Left lung (tissue), 10 donors: ENCODE results near the gene TNNT2. TPM values are rescaled to one million over a fixed set of nuclear protein-coding genes. Genes with fewer than 3 reads are reported as not detected.

Experiments used
- ATAC-seq: fragments of 200-7000 bp; cut with Tn5 transposase; one replicate; pipeline ENCODE4 v1.9.1; 2020; ENCODE audit warnings: moderate library complexity
- DNase-seq, 4 donors: peaks; one replicate each; pipeline ENCODE4 v3.0.0-alpha.2; 2013 to 2020
- H3K27ac ChIP-seq, 2 donors: fragments of 200-600 bp; sonication (generic) in 1 of 2; one replicate each; pipeline versions ENCODE4 v1.5.0 to v1.8.0; 2020 to 2021
- H3K27me3 ChIP-seq, 2 donors: fragments of 200-600 bp; sonication (generic) in 1 of 2; one replicate each; pipeline versions ENCODE4 v1.5.0 to v1.8.0; 2020 to 2021
- H3K36me3 ChIP-seq, 2 donors: fragments of 200-600 bp; sonication (generic) in 1 of 2; one replicate each; pipeline versions ENCODE4 v1.5.0 to v1.8.0; 2020 to 2021
- H3K4me1 ChIP-seq, 2 donors: fragments of 200-600 bp; one replicate each; pipeline ENCODE4 v1.8.0; 2021
- H3K4me3 ChIP-seq, 2 donors: fragments of 200-600 bp; sonication (generic) in 1 of 2; one replicate each; pipeline versions ENCODE4 v1.5.0 to v1.8.0; 2020 to 2021; ENCODE audit warnings: mild to moderate bottlenecking in 1 of 2
- H3K9me3 ChIP-seq, 2 donors: fragments of 200-600 bp; sonication (generic) in 1 of 2; one replicate each; pipeline versions ENCODE4 v1.5.0 to v1.8.0; 2020 to 2021
- CTCF ChIP-seq, 2 donors: fragments of 200-600 bp; sonication (generic) in 1 of 2; IDR thresholded peaks; one replicate each; pipeline versions ENCODE4 v1.5.0 to v1.8.0; 2021; ENCODE audit warnings: antibody characterized with exemption in 2 of 2
- intact Hi-C, 2 donors: fragments of 100-400 bp; cut with DNase I; formaldehyde crosslinking; loops; one replicate each; pipeline versions ENCODE4 v1.11.2 to v1.14.2; 2022
- polyA plus RNA-seq, 6 donors: library from polyadenylated mRNA; unstranded; fragments of 120-200 nt; gene quantifications; one replicate each; pipeline ENCODE4 v1.2.1, GENCODE V29; 2013; ENCODE audit not compliant: insufficient read length in 6 of 6
- total RNA-seq, 2 donors: library from RNA; stranded (reverse); fragmentation: NEBNext Ultra II Directional; extraction: Animal tissue kit (Norgen Biotek cat#: 25700); gene quantifications; one replicate each; pipeline ENCODE4 v1.2.1, GENCODE V29; 2021
- donor health status: DM: no; HTN: yes; CAD: no.
- donor health status: DM: no; HTN: no; CAD: no.

Gene TNNT2
- total and polyA plus RNA-seq, 8 donors = 3.2 to 6.5 (median 5.1) TPM

DNA sequence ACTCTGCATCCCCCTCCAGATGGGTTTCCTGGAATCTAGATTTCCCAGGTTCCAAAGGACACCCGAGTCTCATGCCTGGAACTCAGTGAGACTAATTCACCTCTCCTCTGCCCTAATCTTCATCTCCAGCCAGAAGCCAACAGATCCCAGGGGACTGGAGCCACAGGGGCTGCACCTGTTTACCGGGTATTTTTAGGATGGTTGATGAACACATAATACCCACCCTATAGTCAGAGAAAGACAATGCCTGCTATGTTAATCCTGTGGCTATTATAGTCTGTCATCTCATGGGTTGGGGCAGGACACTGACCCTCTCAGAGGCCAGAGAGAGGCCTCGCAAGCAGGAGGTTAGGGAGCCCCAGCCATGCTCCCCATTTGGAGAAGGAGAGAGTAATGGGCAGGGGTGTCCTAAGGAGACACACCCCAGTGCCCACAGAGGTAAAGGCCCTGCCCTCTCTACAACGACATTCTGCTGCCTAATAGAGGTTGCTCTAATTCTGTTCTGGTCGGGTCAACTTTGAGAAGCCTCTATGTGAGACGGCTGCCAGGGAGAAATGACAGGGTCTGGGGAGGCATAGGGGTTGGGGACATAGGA lies 45.1 kb upstream of the TNNT2 start:
- no peak for DNase-seq
- no peak overlapping the region for H3K27ac ChIP-seq
- H3K4me3 ChIP-seq = no peak overlapping the region
- H3K27me3 ChIP-seq = no peaks in the 10 kb centered on the region
- intact Hi-C loops = no loop called here
- TF ChIP-seq CTCF (IDR thresholded peaks at IDR 0.05) = no peak
- H3K4me1 ChIP-seq = no peaks in the 10 kb centered on the region
- no peaks in the 10 kb centered on the region for H3K36me3 ChIP-seq
- no peaks in the 10 kb centered on the region for H3K9me3 ChIP-seq
- ATAC-seq = no peak

- no peak for TF ChIP-seq CTCF (IDR thresholded peaks at IDR 0.05)
- intact Hi-C loops = no loop called here
- DNase-seq = no peak
- H3K4me3 ChIP-seq = no peak overlapping the region
- no peaks in the 10 kb centered on the region for H3K9me3 ChIP-seq
- no peaks in the 10 kb centered on the region for H3K4me1 ChIP-seq
- no peaks in the 10 kb centered on the region for H3K36me3 ChIP-seq
- no peaks in the 10 kb centered on the region for H3K27me3 ChIP-seq
- H3K27ac ChIP-seq = no peak overlapping the region
- ATAC-seq = no peak
Observed at GRCh38 chr1:201422026-201422425, 44.5 kb upstream of the TNNT2 start.

GRCh38 chr1:201421041-201421440 lies 43.6 kb upstream of the TNNT2 start:
- DNase-seq (no peak), ATAC-seq (no peak)
- intact Hi-C loops = no loop called here
- no peaks in the 10 kb centered on the region for H3K36me3 ChIP-seq
- H3K27ac ChIP-seq = no peak overlapping the region
- H3K27me3 ChIP-seq = no peaks in the 10 kb centered on the region
- no peaks in the 10 kb centered on the region for H3K4me1 ChIP-seq
- TF ChIP-seq CTCF (IDR thresholded peaks at IDR 0.05) = no peak
- no peaks in the 10 kb centered on the region for H3K9me3 ChIP-seq
- no peak overlapping the region for H3K4me3 ChIP-seq

GRCh38 chr1:201420608-201421002 lies 43.1 kb upstream of the TNNT2 start:
- H3K9me3 ChIP-seq = no peaks in the 10 kb centered on the region
- no peak for TF ChIP-seq CTCF (IDR thresholded peaks at IDR 0.05)
- DNase-seq = no peak
- no peak overlapping the region for H3K27ac ChIP-seq
- no peaks in the 10 kb centered on the region for H3K36me3 ChIP-seq
- H3K4me1 ChIP-seq = no peaks in the 10 kb centered on the region
- intact Hi-C loops = no loop called here
- no peak for ATAC-seq
- H3K4me3 ChIP-seq = no peak overlapping the region
- no peaks in the 10 kb centered on the region for H3K27me3 ChIP-seq

- Histone ChIP-seq H3K4me1 (no peaks in the 10 kb centered on the region), H3K4me3 (no peak overlapping the region), H3K27me3 (no peaks in the 10 kb centered on the region), H3K27ac (no peak overlapping the region), H3K36me3 (no peaks in the 10 kb centered on the region), H3K9me3 (no peaks in the 10 kb centered on the region)
- DNase-seq (no peak), ATAC-seq (no peak)
- TF ChIP-seq CTCF (IDR thresholded peaks at IDR 0.05) = no peak
- intact Hi-C loops = no loop called here
Observed at GRCh38 chr1:201419746-201420607, 42.5 kb upstream of the TNNT2 start.
